KOPT-K1 (cell line): ENCODE measurements around the gene TMEM44.

Experiments
- H3K27ac ChIP-seq: fragments of 200-600 bp; sonication (generic); 2 replicates; pipeline ENCODE4 v1.5.1; 2016; ENCODE audit warnings: antibody characterized with exemption, mild to moderate bottlenecking, low read depth, low read length; ENCODE audit not compliant: poor library complexity, severe bottlenecking
- H3K36me3 ChIP-seq: fragments of 200-600 bp; sonication (generic); 2 replicates; pipeline ENCODE4 v1.5.1; 2017; ENCODE audit warnings: antibody characterized with exemption, mild to moderate bottlenecking, low read length, moderate library complexity; ENCODE audit not compliant: insufficient read depth
- H3K9me3 ChIP-seq: fragments of 200-600 bp; sonication (generic); 2 replicates; pipeline ENCODE4 v1.5.1; 2017; ENCODE audit warnings: antibody characterized with exemption, low read length, mild to moderate bottlenecking; ENCODE audit not compliant: insufficient read depth, poor library complexity, severe bottlenecking

TMEM44 gene

GRCh38 chr3:194661946-194662345 is 28.7 kb upstream of the TMEM44 start:
- Histone ChIP-seq H3K36me3 (peaks cover 96% of the 10 kb centered on the region), H3K9me3 (no peaks in the 10 kb centered on the region), H3K27ac (peak overlapping the region; percentile 33)

DNA sequence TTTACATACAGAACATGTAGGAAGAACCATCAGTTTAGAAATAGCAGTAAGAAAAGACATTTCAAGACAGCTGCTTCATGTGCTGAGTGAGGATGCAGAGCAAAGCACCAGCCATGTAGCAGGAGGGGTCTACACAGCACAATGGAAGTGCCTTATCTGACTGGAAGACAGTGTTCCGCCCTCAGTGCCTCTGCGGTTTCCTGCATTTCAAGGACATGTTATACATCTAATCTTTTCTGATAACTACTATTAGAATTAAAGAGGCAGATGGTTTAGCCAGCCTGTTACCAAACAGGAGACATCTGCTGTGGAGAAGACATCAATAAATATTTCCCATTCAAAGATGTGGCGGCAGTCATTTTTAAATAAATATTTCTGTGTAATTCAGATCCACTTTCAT is 28.2 kb upstream of the TMEM44 start:
- peaks cover 92% of the 10 kb centered on the region for H3K36me3 ChIP-seq
- H3K9me3 ChIP-seq, result no peaks in the 10 kb centered on the region
- peak overlapping the region; percentile 19 for H3K27ac ChIP-seq

GRCh38 chr3:194659778-194660177 is 26.6 kb upstream of the TMEM44 start:
- no peak overlapping the region for H3K27ac ChIP-seq
- H3K36me3 ChIP-seq, result peaks cover 85% of the 10 kb centered on the region
- H3K9me3 ChIP-seq, result no peaks in the 10 kb centered on the region

- H3K9me3 ChIP-seq, result no peaks in the 10 kb centered on the region
- H3K27ac ChIP-seq, result no peak overlapping the region
- peaks cover 85% of the 10 kb centered on the region for H3K36me3 ChIP-seq
These were observed 25.4 kb upstream of the TMEM44 start for GRCh38 chr3:194658477-194659242.

- no peaks in the 10 kb centered on the region for H3K9me3 ChIP-seq
- H3K36me3 ChIP-seq, result peaks cover 88% of the 10 kb centered on the region
- no peak overlapping the region for H3K27ac ChIP-seq
These were observed 24.2 kb upstream of the TMEM44 start for GRCh38 chr3:194657439-194657838.

DNA sequence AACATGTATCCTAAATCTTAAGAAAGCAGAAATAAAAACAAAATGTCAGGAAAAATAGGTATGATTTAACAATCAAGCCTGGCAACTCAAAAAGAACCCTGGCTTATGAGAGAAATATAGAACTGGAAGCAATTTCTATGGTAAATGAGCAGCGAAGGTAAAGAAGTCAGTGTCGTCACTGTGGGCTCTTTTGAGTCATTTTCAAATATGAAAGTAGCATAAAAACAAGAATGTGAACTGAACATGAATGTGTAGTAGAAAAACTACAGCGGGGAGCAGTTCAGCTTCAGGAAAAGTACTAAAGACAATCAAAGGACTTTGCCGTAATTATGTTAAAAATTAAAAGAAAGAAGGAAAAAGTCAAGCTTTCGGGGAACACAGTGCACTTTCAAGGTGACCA is 21.2 kb upstream of the TMEM44 start:
- peaks cover 88% of the 10 kb centered on the region for H3K36me3 ChIP-seq

GRCh38 chr3:194647747-194648146 is 14.5 kb upstream of the TMEM44 start:
- Histone ChIP-seq H3K9me3 (no peaks in the 10 kb centered on the region), H3K27ac (no peak overlapping the region), H3K36me3 (peaks cover 97% of the 10 kb centered on the region)

More for the DNA sequence above, 21.2 kb upstream of the TMEM44 start:
- H3K27ac ChIP-seq, result no peak overlapping the region
- H3K9me3 ChIP-seq, result no peaks in the 10 kb centered on the region

DNA sequence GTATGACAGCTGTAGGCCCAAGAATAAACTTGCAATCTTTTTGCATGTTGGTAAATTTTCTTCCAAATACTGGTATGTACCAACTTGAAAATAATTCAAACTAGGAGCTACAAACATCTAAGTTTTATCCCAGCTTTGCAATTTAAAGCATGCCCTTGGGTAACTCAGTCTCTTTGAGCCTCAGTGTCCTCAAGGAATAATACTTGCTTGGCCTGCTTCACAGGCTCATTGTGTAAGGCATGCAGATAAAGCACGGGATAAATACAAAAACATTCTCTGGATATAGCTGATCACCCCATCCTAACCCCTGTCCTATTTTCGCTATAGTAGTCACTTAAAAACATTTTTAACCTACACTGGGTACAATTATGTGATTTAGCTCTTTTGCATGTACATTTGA is 9.6 kb upstream of the TMEM44 start:
- peaks cover 83% of the 10 kb centered on the region for H3K36me3 ChIP-seq
- H3K27ac ChIP-seq, result no peak overlapping the region

GRCh38 chr3:194640829-194641228 is 7.6 kb upstream of the TMEM44 start:
- H3K36me3 ChIP-seq, result peaks cover 63% of the 10 kb centered on the region
- H3K9me3 ChIP-seq, result no peaks in the 10 kb centered on the region

More for the DNA sequence above, 9.6 kb upstream of the TMEM44 start:
- no peaks in the 10 kb centered on the region for H3K9me3 ChIP-seq

DNA sequence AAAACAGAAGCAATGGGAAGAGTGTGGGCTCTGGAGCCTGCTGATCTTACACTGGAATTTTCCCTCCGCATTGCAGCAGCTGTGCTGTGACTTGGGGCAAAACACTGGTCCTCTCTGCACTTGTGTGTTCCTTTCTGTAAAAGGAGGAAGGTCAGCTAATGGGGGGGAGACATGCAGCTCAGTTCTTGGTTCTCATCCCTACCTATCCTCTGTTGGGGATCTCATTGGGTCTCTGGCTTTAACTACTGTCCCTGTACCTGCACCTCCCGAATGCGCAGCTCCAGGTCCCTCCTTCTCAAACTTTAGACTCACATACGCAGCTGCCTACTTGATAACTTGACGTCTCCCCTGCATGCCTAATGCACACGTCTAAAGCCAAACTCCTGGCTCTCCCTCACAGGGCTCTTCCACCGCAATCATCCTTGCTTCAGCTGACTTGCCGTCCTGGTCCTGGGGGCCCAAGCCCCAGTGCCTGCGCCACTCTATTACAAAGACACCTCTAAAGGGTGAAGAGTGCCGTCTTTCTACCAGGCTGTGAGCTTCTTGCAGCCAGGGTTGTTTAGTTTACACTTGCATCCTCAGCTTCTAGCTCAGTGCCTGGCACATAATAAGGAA is 5.9 kb upstream of the TMEM44 start:
- H3K36me3 ChIP-seq, result peaks cover 48% of the 10 kb centered on the region
- H3K27ac ChIP-seq, result no peak overlapping the region
- no peaks in the 10 kb centered on the region for H3K9me3 ChIP-seq

More at GRCh38 chr3:194640829-194641228, 7.6 kb upstream of the TMEM44 start:
- no peak overlapping the region for H3K27ac ChIP-seq

DNA sequence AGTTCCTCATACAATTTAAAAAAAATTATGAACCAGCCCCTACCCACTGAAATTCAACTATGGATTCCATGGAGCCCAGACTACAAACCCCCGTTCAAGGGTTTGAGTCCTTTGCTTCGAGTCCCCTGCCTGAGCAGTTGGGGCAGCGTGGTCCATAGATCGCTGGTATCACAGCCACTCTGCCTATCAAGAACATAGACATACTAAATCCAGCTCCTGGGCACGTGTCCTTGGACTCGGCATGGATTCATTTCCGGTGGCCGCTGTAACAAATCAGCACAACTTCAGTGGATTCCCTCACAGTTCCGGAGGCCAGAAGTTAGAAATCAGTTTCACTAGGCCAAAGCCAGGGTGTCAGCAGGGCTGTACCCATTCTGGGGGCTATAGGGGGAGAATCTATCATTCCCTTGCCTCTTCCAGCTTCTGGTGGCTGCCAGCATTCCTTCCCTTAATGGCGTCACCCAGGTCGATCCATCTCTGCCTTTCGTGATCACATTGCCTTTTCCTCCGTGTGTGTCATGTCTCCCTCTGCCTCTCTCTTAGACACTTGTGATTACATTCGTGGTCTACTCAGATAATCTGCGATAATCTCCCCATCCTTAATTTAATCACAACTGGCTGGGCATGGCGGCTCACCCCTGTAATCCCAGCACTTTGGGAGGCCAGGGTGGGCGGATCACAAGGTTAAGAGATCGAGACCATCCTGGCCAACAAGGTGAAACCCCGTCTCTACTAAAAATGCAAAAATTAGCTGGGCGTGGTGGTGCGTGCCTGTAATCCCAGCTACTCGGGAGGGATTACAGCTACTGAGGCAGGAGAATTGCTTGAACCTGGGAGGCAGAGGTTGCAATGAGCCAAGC is 4.6 kb upstream of the TMEM44 start:
- Histone ChIP-seq H3K9me3 (no peaks in the 10 kb centered on the region), H3K36me3 (peaks cover 35% of the 10 kb centered on the region), H3K27ac (no peak overlapping the region)

- no peak overlapping the region for H3K27ac ChIP-seq
- peaks cover 29% of the 10 kb centered on the region for H3K36me3 ChIP-seq
- no peaks in the 10 kb centered on the region for H3K9me3 ChIP-seq
These were observed 3.8 kb upstream of the TMEM44 start for GRCh38 chr3:194637066-194637465.

DNA sequence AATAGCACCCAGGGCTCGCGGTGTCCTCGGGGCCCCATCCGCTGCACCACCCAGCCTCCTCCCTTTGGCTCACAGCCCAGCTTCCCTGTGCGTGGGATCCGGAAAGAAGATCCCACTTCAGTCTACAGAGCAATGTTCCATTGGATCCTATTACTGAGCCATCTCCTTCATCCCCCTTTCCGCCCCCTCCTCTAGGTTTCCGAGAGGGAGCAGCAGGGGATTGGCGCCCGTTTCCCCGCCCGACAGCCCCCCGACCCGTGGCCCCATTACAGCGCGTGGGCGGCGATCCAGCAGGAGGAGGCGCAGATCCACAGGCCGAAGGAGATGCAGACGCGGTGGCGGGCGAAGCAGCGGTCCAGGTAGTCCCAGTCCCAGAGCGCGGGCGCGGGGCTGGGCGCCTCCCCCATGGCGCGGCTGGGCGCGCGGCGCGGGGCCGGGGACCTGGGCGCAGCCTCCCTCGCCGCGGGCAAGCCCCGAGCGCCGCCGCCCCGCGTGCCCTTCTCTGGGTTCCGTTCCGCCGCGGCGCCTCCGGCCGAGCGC is 340 bp downstream of the TMEM44 start:
- H3K9me3 ChIP-seq, result peaks cover 20% of the 10 kb centered on the region
- peak overlapping the region; percentile 75 for H3K27ac ChIP-seq
- peaks cover 25% of the 10 kb centered on the region for H3K36me3 ChIP-seq

DNA sequence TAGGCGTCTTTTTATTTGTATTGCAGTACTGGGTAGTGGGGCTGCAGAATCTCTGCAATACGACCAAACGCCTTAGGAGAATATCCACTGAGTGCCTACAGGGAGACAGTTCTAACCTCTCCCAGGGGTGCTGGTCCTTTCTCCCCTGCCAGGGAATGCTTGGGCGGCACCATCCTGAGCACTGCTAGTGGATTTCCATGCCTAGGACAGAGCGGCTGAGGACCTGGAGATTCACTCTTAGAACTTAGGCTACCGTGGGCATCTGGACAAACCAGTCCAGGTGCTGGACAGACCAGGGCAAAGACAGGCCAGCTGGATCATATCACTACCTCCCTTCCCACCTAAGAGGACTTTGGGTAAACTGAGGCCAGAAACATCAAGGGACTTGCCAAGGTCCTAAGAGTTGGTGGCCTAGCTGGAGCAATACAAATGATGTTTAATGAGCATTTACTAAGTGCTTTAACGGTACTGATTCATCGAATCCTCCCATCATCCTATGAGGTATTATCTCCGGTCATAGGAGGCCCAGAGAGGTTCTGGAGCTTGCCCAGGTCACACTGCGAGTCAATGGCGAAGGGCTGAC is 902 bp downstream of the TMEM44 start:
- Histone ChIP-seq H3K36me3 (peaks cover 31% of the 10 kb centered on the region), H3K9me3 (peaks cover 20% of the 10 kb centered on the region), H3K27ac (peak overlapping the region; percentile 75)
